GM23338 (cell line): ENCODE data around the gene UNC45A.

Source experiments
- EZH2 ChIP-seq: fragments of 200-600 bp; sonication (generic); IDR thresholded peaks from one replicate; pipeline ENCODE4 v1.8.0; 2017; ENCODE audit warnings: antibody characterized with exemption, mild to moderate bottlenecking, low read depth; ENCODE audit not compliant: unreplicated experiment
- EZH2phosphoT487 ChIP-seq: fragments of 200-600 bp; sonication (generic); IDR thresholded peaks from one replicate; pipeline ENCODE4 v1.8.1; 2018; ENCODE audit warnings: antibody characterized with exemption; ENCODE audit not compliant: unreplicated experiment
- REST ChIP-seq: IDR thresholded peaks from one replicate; pipeline ENCODE4 v1.6.1; 2018; ENCODE audit warnings: antibody characterized with exemption; ENCODE audit not compliant: unreplicated experiment
- ZNF114 ChIP-seq: fragments of 250-450 bp; sonication (Bioruptor Pico); IDR thresholded peaks from 2 replicates; pipeline ENCODE4 v1.5.0; 2020; ENCODE audit warnings: mild to moderate bottlenecking, moderate library complexity
- TF ChIP-seq, protein P1 (sequence below), 2 experiments: fragments of 200-600 bp in 1 of 2; sonication (generic) in 1 of 2; conservative IDR thresholded peaks; 2 replicates each; pipeline versions ENCODE4 v1.5.1 to v1.6.1; 2016 to 2017; ENCODE audit warnings: antibody characterized with exemption in 2 of 2, low read depth in 2 of 2, mild to moderate bottlenecking in 2 of 2, moderate library complexity in 1 of 2

DNA sequence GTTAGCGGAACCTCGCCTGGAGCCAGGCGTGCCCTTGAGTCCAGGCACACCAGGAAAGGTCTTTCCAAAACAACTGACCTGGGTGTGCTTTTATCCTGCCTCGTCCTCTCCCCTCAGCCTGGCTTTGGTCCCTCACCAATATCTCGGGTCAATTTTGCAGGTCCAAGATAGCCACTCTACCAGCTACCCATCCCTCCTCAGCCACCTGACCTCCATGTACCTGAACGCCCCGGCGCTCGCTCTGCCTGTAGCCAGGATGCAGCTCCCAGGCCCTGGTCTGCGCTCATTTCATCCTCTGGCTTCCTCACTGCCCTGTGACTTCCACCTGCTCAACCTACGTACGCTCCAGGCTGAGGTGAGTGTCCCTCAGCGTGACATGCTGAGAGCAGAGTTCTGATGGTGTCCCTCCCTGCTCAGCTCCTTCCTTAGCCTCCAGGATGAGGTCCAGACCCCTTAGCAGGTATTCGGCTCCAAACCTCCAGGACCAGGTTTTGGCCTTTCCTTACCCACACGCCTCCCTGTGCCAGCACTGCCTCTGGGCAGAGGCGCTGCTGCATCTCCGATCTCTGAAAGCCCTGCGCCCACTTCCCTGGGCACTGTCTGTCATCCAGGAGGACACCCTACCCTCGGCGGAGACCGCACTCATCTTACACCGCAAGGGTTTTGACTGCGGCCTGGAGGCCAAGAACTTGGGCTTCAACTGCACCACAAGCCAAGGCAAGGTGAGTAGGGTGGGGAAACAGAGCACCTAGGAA, 16.9 kb upstream of the UNC45A start:
- TF ChIP-seq, protein P1, sequence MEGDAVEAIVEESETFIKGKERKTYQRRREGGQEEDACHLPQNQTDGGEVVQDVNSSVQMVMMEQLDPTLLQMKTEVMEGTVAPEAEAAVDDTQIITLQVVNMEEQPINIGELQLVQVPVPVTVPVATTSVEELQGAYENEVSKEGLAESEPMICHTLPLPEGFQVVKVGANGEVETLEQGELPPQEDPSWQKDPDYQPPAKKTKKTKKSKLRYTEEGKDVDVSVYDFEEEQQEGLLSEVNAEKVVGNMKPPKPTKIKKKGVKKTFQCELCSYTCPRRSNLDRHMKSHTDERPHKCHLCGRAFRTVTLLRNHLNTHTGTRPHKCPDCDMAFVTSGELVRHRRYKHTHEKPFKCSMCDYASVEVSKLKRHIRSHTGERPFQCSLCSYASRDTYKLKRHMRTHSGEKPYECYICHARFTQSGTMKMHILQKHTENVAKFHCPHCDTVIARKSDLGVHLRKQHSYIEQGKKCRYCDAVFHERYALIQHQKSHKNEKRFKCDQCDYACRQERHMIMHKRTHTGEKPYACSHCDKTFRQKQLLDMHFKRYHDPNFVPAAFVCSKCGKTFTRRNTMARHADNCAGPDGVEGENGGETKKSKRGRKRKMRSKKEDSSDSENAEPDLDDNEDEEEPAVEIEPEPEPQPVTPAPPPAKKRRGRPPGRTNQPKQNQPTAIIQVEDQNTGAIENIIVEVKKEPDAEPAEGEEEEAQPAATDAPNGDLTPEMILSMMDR (conservative IDR thresholded peaks at IDR 0.05; ENCODE audit: low read depth in 2 of 2), result no peak
- TF ChIP-seq EZH2phosphoT487 (no peak), REST (no peak), EZH2 (no peak), ZNF114 (CRISPR knock-in tag) (no peak)
